Gastroesophageal sphincter (tissue), 4 donors: ENCODE results near the gene FRAT2. TPM values are rescaled to one million over a fixed set of nuclear protein-coding genes. Genes with fewer than 3 reads are reported as not detected.
A peak's percentile ranks its signal among the peaks of the same experiment; 100 is the strongest.

Experiments
- ATAC-seq: fragments of 150-250 bp; one replicate; pipeline ENCODE4 v1.9.1; 2016; ENCODE audit warnings: mild to moderate bottlenecking, moderate library complexity
- H3K27ac ChIP-seq, 4 donors: fragments of 200-600 bp; sonication (generic) in 3 of 4; 1 replicate in 3 of 4; 2 replicates in 1 of 4; pipeline ENCODE4 v1.5.1; 2016 to 2019
- H3K27me3 ChIP-seq: fragments of 200-600 bp; sonication (generic); one replicate; pipeline ENCODE4 v1.5.1; 2019
- H3K36me3 ChIP-seq, 2 donors: fragments of 200-600 bp; sonication (generic); one replicate each; pipeline ENCODE4 v1.5.1; 2019; ENCODE audit warnings: control low read depth in 1 of 2
- H3K4me1 ChIP-seq, 3 donors: fragments of 200-600 bp; sonication (generic); 1 replicate in 2 of 3; 2 replicates in 1 of 3; pipeline ENCODE4 v1.5.1; 2016 to 2019; ENCODE audit warnings: control low read depth in 2 of 3
- H3K4me3 ChIP-seq, 2 donors: fragments of 200-600 bp; sonication (generic); one replicate each; pipeline ENCODE4 v1.5.1; 2019; ENCODE audit warnings: mild to moderate bottlenecking in 1 of 2, moderate library complexity in 1 of 2
- H3K9me3 ChIP-seq, 3 donors: fragments of 200-600 bp; sonication (generic); one replicate each; pipeline ENCODE4 v1.5.1; 2017 to 2019; ENCODE audit warnings: control low read depth in 2 of 3
- CTCF ChIP-seq, 4 experiments: fragments of 200-600 bp in 2 of 4; fragments of 450-650 bp in 2 of 4; sonication (generic) in 1 of 4; IDR thresholded peaks; one replicate each; pipeline ENCODE4 v1.5.1; 2017 to 2019; ENCODE audit warnings: antibody characterized with exemption in 4 of 4, mild to moderate bottlenecking in 2 of 4, moderate library complexity in 2 of 4
- EP300 ChIP-seq: sonication (generic); formaldehyde crosslinking; IDR thresholded peaks from one replicate; pipeline ENCODE4 v1.6.1; 2017; ENCODE audit warnings: antibody characterized with exemption, mild to moderate bottlenecking
- POLR2A ChIP-seq, 2 donors: fragments of 450-650 bp; IDR thresholded peaks; one replicate each; pipeline ENCODE4 v1.6.1; 2017; ENCODE audit warnings: antibody characterized with exemption in 2 of 2, mild to moderate bottlenecking in 2 of 2, moderate library complexity in 1 of 2
- POLR2AphosphoS5 ChIP-seq: sonication (generic); formaldehyde crosslinking; IDR thresholded peaks from one replicate; pipeline ENCODE4 v1.6.1; 2017; ENCODE audit warnings: antibody characterized with exemption
- WGBS, 2 donors: methylation state at CpG; one replicate each; pipeline ENCODE4 v1.1.5; 2018; ENCODE audit warnings: low coverage in 1 of 2; 5-methylcytosine and 5-hydroxymethylcytosine counted together
- total RNA-seq, 4 donors: library from RNA; depleted of rRNA; stranded (reverse); fragments of >200 nt; gene quantifications; one replicate each; pipeline ENCODE4 v1.1.0, GENCODE V29; 2016

The FRAT2 gene
- total RNA-seq, 4 donors from 2014 or later, result 10.8 to 20.9 (median 12.5) TPM

GRCh38 chr10:97356918-97357317 is 22.4 kb upstream of the FRAT2 start:
- TF ChIP-seq POLR2AphosphoS5 (no peak), CTCF (IDR thresholded peaks at IDR 0.05) (no peak), EP300 (no peak), POLR2A (IDR thresholded peaks at IDR 0.05) (no peak)
- 60% methylated on average over 1 of the region's 7 CpGs; no CpG with 5 or more reads in 1 of the 2 donors for WGBS, 2 donors
- Histone ChIP-seq H3K36me3 (peaks cover 0 to 69% of the 10 kb centered on the region in 2 donors), H3K9me3 (no peaks in the 10 kb centered on the region), H3K27ac (no peak overlapping the region), H3K4me3 (no peak overlapping the region), H3K4me1 (peaks cover 0 to 13% (median 0%) of the 10 kb centered on the region in 3 donors), H3K27me3 (no peaks in the 10 kb centered on the region)
- no peak for ATAC-seq

- Histone ChIP-seq H3K27me3 (no peaks in the 10 kb centered on the region), H3K9me3 (no peaks in the 10 kb centered on the region), H3K4me1 (peaks cover 0 to 13% (median 0%) of the 10 kb centered on the region in 3 donors), H3K36me3 (peaks cover 0 to 69% of the 10 kb centered on the region in 2 donors), H3K27ac (no peak overlapping the region), H3K4me3 (no peak overlapping the region)
- TF ChIP-seq EP300 (no peak), CTCF (IDR thresholded peaks at IDR 0.05) (no peak), POLR2AphosphoS5 (no peak), POLR2A (IDR thresholded peaks at IDR 0.05) (no peak)
- WGBS, 2 donors, result 76 to 80% methylated on average over 2 of the region's 6 CpGs
- no peak for ATAC-seq
Measured at GRCh38 chr10:97356318-97356914, 21.9 kb upstream of the FRAT2 start.

GRCh38 chr10:97355571-97355975 is 21.0 kb upstream of the FRAT2 start:
- peaks cover 0 to 13% (median 0%) of the 10 kb centered on the region in 3 donors for H3K4me1 ChIP-seq
- no peaks in the 10 kb centered on the region for H3K9me3 ChIP-seq
- peak in 3 of 4 experiments; percentile 57 to 61 (median 60) for TF ChIP-seq CTCF (IDR thresholded peaks at IDR 0.05)
- no peak for TF ChIP-seq POLR2A (IDR thresholded peaks at IDR 0.05)
- no peak for TF ChIP-seq EP300
- TF ChIP-seq POLR2AphosphoS5, result no peak
- peaks cover 0 to 61% of the 10 kb centered on the region in 2 donors for H3K36me3 ChIP-seq
- H3K27me3 ChIP-seq, result no peaks in the 10 kb centered on the region
- peak; percentile 74 for ATAC-seq
- WGBS, 2 donors, result 48 to 50% methylated on average over 1 to 4 of the region's 5 CpGs
- H3K4me3 ChIP-seq, result no peak overlapping the region
- no peak overlapping the region for H3K27ac ChIP-seq

GRCh38 chr10:97353945-97354344 is 19.4 kb upstream of the FRAT2 start:
- Histone ChIP-seq H3K4me1 (peaks cover 0 to 13% (median 0%) of the 10 kb centered on the region in 3 donors), H3K9me3 (no peaks in the 10 kb centered on the region), H3K27me3 (no peaks in the 10 kb centered on the region), H3K4me3 (no peak overlapping the region), H3K36me3 (peaks cover 0 to 50% of the 10 kb centered on the region in 2 donors), H3K27ac (no peak overlapping the region)
- 50 to 89% methylated on average over 1 to 3 of the region's 4 CpGs for WGBS, 2 donors
- ATAC-seq, result no peak
- TF ChIP-seq POLR2A (IDR thresholded peaks at IDR 0.05) (no peak), EP300 (no peak), CTCF (IDR thresholded peaks at IDR 0.05) (no peak), POLR2AphosphoS5 (no peak)
